ENCODE measurements around the gene MCCC1. TPM values are rescaled to one million over a fixed set of nuclear protein-coding genes. Genes with fewer than 3 reads are reported as not detected.

The MCCC1 gene
- total RNA-seq, 1 experiment from 2014 or later = 12.6 TPM

DNA sequence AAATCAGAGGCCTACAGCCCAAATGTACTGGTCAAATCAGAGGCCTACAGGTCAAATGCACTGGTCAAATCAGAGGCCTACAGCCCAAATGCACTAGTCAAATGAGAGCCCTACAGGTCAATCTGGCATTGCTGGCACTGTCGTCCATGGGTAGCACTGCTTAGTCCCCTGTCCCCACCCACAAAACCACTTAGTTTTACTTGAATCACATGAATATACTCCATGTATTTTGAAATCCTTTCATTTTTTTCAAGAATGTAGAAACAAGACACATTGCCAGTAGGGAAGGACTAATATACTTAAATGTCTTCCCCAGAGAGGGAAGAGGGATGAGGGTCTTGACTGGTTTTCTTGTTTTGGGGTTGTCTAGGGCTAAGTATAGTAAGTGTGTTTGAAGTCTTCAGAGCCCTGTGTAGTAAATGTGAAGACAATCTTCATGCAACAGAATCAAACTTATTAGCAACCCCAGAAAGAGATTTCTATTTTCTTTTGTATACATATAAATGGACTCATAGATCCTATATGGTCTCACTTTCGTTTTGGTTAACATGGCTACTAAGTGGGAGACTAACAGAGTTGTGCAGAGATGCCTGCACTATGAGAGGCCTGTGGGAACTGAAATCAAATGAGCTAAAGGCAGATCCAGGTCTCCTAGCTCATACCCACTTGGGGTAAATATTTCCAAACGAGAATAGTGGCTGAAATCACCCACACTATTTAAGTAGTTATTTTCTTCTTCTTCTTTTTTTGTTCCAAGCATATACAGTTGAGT, 80.7 kb downstream of the MCCC1 start:
- ChIA-PET RAD21 (ENCODE audit: low non-redundant PET in 1 of 2, low total read pairs in 2 of 2, uncharacterized antibody in 2 of 2, unreplicated experiment in 2 of 2) (no interaction called here), POLR2A (no interaction called here), CTCF (no interaction called here)
- BruUV-seq (replicated peaks) = no TSS peak
- no peak overlapping the region for H2AFZ ChIP-seq (ENCODE audit: low read depth, low read length, poor library complexity, severe bottlenecking)
- TF ChIP-seq SRF (IDR thresholded peaks at IDR 0.05; ENCODE audit: low read depth) (no peak), EZH2phosphoT487 (IDR thresholded peaks at IDR 0.05; ENCODE audit: borderline replicate concordance) (no peak), POLR2A (IDR thresholded peaks at IDR 0.05; ENCODE audit: borderline replicate concordance, extremely low read depth, insufficient read depth, insufficient read length) (no peak), MAX (IDR thresholded peaks at IDR 0.05) (no peak), SIN3A (IDR thresholded peaks at IDR 0.05; ENCODE audit: low read depth) (no peak), ZNF274 (IDR thresholded peaks at IDR 0.05; ENCODE audit: low read depth, low read length) (no peak), FOSL1 (IDR thresholded peaks at IDR 0.05; ENCODE audit: low read depth) (no peak), EGR1 (IDR thresholded peaks at IDR 0.05; ENCODE audit: low read depth) (no peak), JUND (IDR thresholded peaks at IDR 0.05) (no peak), RAD21 (IDR thresholded peaks at IDR 0.05; ENCODE audit: low read depth) (no peak), SP1 (IDR thresholded peaks at IDR 0.05; ENCODE audit: low read depth) (no peak), TCF7L2 (IDR thresholded peaks at IDR 0.05; ENCODE audit: borderline replicate concordance, extremely low read depth, insufficient read depth, insufficient read length) (no peak), EZH2 (IDR thresholded peaks at IDR 0.05) (no peak), ZFX (IDR thresholded peaks at IDR 0.05) (no peak), YY1 (IDR thresholded peaks at IDR 0.05; ENCODE audit: extremely low read depth, insufficient replicate concordance, low read depth, low read length) (no peak)
- TF ChIP-seq, protein P1, sequence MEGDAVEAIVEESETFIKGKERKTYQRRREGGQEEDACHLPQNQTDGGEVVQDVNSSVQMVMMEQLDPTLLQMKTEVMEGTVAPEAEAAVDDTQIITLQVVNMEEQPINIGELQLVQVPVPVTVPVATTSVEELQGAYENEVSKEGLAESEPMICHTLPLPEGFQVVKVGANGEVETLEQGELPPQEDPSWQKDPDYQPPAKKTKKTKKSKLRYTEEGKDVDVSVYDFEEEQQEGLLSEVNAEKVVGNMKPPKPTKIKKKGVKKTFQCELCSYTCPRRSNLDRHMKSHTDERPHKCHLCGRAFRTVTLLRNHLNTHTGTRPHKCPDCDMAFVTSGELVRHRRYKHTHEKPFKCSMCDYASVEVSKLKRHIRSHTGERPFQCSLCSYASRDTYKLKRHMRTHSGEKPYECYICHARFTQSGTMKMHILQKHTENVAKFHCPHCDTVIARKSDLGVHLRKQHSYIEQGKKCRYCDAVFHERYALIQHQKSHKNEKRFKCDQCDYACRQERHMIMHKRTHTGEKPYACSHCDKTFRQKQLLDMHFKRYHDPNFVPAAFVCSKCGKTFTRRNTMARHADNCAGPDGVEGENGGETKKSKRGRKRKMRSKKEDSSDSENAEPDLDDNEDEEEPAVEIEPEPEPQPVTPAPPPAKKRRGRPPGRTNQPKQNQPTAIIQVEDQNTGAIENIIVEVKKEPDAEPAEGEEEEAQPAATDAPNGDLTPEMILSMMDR (IDR thresholded peaks at IDR 0.05 in 2 of 3, conservative IDR thresholded peaks at IDR 0.05 in 1 of 3; ENCODE audit: borderline replicate concordance in 1 of 3, insufficient read depth in 1 of 3, low read depth in 2 of 3, low read length in 2 of 3) = no peak
- TF ChIP-seq, protein P2, sequence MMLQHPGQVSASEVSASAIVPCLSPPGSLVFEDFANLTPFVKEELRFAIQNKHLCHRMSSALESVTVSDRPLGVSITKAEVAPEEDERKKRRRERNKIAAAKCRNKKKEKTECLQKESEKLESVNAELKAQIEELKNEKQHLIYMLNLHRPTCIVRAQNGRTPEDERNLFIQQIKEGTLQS (IDR thresholded peaks at IDR 0.05) = no peak
- TF ChIP-seq, protein P3, sequence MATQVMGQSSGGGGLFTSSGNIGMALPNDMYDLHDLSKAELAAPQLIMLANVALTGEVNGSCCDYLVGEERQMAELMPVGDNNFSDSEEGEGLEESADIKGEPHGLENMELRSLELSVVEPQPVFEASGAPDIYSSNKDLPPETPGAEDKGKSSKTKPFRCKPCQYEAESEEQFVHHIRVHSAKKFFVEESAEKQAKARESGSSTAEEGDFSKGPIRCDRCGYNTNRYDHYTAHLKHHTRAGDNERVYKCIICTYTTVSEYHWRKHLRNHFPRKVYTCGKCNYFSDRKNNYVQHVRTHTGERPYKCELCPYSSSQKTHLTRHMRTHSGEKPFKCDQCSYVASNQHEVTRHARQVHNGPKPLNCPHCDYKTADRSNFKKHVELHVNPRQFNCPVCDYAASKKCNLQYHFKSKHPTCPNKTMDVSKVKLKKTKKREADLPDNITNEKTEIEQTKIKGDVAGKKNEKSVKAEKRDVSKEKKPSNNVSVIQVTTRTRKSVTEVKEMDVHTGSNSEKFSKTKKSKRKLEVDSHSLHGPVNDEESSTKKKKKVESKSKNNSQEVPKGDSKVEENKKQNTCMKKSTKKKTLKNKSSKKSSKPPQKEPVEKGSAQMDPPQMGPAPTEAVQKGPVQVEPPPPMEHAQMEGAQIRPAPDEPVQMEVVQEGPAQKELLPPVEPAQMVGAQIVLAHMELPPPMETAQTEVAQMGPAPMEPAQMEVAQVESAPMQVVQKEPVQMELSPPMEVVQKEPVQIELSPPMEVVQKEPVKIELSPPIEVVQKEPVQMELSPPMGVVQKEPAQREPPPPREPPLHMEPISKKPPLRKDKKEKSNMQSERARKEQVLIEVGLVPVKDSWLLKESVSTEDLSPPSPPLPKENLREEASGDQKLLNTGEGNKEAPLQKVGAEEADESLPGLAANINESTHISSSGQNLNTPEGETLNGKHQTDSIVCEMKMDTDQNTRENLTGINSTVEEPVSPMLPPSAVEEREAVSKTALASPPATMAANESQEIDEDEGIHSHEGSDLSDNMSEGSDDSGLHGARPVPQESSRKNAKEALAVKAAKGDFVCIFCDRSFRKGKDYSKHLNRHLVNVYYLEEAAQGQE (IDR thresholded peaks at IDR 0.05; ENCODE audit: low read depth) = no peak
- H3K9ac ChIP-seq (ENCODE audit: low read length) = no peak overlapping the region
- no peaks in the 10 kb centered on the region for H3K79me2 ChIP-seq (ENCODE audit: insufficient read depth, low read length)
- no peak overlapping the region for H3K4me3 ChIP-seq (replicated peaks in 1 of 2; ENCODE audit: low read depth in 1 of 2, low read length in 2 of 2)
- H3K4me1 ChIP-seq (ENCODE audit: control insufficient read depth in 1 of 2, insufficient read depth in 2 of 2, low read length in 2 of 2) = no peaks in the 10 kb centered on the region
- intact Hi-C loops (cut with micrococcal nuclease) = no loop called here
- no peaks in the 10 kb centered on the region for H3K9me3 ChIP-seq (ENCODE audit: control insufficient read depth in 1 of 2, insufficient read depth in 1 of 2, low read depth in 1 of 2, low read length in 2 of 2)
- DNase-seq (ENCODE audit: low read depth, low spot score) = no peak
- H3K27ac ChIP-seq (ENCODE audit: low read depth, low read length) = no peak overlapping the region
- H3K4me2 ChIP-seq (ENCODE audit: low read length) = no peak overlapping the region
- ATAC-seq = no peak
- no peaks in the 10 kb centered on the region for H4K20me1 ChIP-seq (ENCODE audit: insufficient read depth)
- H3K9me2 ChIP-seq (ENCODE audit: insufficient read depth) = no peaks in the 10 kb centered on the region
- H3K36me3 ChIP-seq (ENCODE audit: control insufficient read depth in 1 of 2, insufficient read depth in 2 of 2, low read length in 2 of 2) = peaks cover 6 to 7% of the 10 kb centered on the region in 2 experiments; a peak in 1 of 4 replicates
- H3K27me3 ChIP-seq (ENCODE audit: insufficient read depth, low read length) = no peaks in the 10 kb centered on the region
